Stimulated activated CD4-positive, alpha-beta T cell treated with anti-CD3 and anti-CD28 coated beads, TNF-alpha, amount 100 ng/mL, for 4 hours (primary cell): ENCODE data around the gene SYT3.

Source experiments
- DNase-seq, 3 experiments: peaks; one replicate each; pipeline ENCODE4 v3.0.0-alpha.2; 2020; ENCODE audit warnings: low read depth in 3 of 3

The SYT3 gene

GRCh38 chr19:50662651-50663481 lies 23.2 kb upstream of the SYT3 start:
- DNase-seq = no peak

GRCh38 chr19:50661766-50662650 lies 22.3 kb upstream of the SYT3 start:
- DNase-seq = no peak

DNA sequence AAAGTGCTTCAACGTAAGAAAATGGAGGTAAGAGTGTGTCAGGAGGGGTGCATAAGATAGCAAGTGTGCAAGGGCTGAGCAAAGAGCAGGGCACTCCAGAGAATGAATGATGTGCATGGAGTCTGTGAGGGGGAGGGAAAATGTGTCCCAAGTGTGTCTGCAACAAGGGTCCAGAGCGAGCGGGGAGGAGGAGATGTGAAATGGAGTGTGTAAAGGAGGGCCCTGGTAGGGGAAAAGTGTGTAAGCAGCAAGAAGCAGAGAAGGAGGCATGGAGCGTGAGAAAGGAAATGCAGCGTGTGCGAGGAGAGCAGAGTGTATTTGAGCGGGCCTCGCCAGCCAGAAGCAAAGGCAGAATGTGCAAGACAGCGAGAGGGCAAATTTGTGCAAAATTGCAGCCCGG lies 21.3 kb upstream of the SYT3 start:
- no peak for DNase-seq

DNA sequence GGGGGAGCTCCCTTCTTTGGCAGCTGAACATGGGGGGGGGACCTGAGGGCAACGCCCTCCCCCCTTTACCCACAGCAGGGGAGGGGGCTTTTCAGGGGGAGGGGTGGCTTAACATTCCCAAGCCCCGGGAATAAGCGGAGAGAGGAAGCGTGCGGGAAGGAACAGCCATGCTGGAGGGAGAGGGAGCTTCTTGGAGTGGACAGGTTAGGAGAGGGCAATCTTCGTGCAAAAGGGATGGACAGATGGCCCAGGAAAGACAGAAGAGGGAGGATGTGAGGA lies 20.3 kb upstream of the SYT3 start:
- DNase-seq = no peak

DNA sequence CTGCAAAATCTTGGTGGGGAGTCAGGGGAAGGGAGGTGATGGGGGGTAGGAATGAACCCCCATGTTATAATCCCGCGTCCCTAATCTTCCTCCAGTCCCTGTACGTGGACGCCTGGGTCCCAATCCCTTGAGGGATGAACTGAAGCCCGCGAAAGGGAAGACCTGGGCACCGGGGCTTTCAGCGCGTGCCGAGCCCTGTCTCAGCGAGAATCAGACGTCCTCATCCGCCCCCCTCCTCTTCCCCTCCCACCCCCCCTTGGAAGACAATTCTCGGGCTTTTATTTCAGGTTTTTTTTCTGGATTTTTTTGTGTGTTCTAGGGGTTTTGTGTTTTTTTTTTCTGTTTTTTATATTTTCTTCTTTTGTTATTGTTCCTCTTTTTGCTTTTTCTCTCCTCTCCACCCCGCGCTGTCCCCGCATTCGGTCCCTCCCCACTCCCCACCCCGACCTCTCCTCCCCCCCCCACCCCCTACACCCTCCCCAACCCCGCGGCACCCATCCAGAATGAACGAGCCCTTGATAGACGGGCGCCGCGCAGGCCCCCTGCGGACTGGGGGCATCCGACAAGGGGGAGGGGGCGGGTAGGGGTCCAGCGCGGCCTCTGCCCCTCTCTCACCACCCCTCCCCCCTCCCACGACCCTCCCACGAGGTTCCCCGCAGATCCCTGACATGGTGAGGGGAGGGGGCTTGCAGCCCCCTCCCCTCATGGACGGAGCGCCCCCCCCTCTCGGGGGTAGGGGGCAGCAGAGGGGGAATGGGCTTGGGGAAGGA lies 19.8 kb upstream of the SYT3 start:
- DNase-seq = no peak

DNA sequence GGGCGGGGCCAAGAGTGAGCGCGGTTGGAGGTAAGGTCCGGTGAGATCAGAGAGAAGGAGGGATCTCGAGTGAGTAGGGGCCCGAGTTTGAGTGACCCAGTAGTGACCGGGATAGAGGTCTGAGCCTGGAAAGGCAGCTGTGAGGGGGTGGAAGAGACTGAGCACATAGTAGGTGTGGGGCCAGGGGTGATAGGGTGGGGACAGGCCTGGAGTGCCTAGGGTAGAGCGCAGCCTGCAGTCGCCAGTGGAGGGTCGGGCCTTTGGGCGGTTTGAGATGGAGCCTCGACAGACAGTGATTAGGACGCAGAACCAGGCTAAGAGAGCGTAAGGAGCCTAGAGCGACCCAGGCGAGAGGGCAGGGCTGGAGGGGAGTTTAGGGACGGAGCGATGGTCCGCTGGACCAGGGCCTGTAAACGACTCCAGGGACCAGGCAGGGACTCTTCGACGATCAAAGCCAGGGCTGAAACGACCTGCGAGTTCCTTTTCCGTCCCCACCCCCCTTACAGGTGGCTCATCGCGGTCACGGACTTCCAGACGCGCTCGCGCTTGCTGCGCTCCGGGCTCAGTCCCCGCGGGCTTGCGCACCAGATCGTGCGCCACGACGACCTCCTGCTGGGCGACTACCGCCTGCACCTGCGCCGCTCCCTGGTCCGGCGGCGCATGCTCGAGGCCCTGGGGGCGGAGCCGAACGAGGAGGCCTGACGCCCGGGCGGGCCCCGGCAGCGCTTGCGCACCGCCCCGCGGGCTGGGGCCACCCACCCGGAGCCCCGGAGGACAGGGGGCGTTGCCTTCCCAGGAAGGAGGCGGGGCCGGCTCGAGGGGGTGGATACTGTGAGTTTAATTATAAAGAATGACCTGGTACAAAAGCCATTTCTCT lies 19.0 kb upstream of the SYT3 start:
- peak; percentile 11 to 42 (median 37) for DNase-seq

DNA sequence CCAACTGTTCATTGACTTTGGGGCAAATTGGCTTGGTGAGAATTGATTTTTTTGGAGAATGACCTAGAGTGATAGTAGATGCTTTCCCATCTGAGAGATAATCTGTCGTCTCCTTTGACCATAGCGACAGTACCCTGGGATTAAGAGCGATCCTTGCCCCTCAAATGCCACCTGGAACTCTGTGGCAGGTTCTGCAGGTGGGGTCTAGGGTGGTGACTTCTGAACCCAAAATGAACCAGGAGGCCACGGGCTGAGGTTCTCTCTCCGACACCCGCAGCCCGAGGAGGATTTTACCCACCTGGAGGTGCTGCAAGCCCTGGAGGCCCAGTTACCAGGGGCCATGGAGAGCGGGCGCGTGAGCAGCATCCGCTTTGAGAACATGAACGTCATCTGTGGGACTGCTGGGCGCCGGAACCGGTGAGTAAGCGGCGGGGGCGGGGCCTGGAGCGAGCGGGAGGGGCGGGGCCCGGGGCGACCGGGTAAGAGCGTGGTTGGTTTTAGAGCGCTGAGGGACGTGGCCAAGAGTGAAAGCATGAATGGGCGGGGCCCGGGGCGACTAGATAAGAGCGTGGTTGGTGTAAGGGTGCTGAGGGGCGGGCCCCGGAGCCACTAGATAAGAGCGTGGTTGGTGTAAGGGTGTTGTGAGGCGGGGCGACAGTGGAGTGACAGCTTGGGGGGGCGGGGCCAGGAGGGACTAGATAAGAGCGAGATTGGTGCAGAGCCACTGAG lies 18.2 kb upstream of the SYT3 start:
- peak; percentile 61 to 76 (median 68) for DNase-seq

DNA sequence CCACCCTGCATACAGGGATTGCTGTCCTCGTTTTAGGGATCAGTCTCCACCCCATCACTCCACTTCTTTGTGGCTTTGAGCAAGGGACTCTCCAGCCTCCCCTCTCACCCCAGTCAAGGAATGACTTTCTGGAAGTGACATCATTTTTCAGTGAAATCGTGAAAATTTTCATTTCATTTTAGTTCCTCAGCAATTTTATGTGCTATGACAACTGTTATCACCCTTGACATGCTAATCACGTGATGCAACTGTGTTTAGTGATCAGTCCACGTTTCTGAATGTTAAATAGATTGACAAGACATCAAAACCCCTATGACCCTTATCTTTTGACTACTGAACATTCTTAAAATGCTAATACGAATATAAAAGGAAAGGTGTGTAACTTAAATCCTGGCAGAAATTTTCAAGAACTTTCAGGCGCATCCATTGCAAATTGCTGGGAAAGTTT lies 17.6 kb upstream of the SYT3 start:
- no peak for DNase-seq

DNA sequence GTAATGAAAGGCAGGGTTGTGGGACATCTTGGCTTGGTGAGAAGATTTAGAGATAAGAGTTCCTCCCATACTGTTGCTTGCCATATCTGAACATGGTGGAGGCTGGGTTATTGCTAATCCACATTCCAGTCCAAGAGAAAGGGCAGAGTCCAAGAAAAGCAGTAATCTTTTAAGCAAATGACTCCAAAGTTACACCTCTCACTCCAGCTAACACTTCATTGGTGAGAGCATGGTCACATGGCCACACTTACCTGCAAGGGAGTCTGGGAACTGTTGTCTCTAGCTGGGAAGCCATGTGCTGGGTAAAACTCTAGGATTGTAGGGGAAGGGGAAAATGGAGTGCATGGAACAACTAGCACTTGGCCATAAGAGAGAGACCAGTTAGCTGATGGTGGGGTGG lies 15.2 kb upstream of the SYT3 start:
- no peak for DNase-seq

- DNase-seq = no peak
Measured at GRCh38 chr19:50652722-50653121, 13.0 kb upstream of the SYT3 start.

- DNase-seq = no peak
Measured at GRCh38 chr19:50651174-50651573, 11.5 kb upstream of the SYT3 start.

DNA sequence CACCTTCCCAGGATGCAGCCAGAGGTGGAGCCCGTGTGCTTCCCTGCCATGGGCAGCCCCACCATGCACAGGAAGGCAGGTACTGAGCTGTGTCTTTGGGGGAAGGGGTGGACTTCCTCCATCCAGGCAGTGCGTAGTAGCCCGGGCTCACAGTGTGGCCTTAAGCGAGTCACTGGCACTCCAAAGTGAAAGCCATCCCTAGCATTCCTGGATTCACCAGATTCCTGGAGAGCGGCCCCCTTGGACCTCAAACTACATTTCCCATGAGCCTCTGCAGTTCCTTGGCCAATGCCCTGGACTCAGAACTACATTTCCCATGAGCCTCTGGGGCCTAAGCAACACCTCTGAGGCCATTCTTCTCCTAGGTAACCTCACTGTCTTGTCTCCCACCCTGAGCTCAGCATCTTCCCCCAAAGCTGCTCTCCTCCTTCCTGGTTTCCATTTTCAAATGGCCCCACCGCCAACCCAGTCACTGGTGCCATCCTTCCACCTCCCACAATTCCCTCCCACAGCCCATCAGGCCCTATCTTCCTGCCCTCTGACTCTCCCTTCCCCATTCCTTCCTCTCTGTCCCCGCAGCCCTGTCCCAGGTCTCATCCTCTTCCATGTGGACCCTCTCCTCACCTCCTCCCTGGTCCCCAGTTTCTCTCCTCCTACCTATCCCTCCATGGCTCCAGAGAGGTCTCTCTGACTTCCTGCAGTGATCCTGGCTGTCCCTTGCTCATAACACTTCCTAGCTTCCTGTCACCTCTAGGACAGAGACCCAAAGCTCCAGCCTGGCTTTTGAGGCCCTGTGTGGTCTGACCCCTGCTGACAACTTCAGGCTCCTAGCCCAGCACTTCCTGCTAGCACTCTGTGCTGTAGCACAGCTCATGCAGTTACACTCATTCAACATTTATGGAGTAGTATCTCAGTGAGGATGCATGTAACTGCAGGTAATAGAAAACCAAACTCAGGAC lies 10.0 kb upstream of the SYT3 start, which contains the start of gene C19orf81:
Gene C19orf81, plus strand, starts transcription at position 13 of the 959 bp plus-strand sequence. Its CDS starts 0 bp downstream, at position 13.
- no peak for DNase-seq

DNA sequence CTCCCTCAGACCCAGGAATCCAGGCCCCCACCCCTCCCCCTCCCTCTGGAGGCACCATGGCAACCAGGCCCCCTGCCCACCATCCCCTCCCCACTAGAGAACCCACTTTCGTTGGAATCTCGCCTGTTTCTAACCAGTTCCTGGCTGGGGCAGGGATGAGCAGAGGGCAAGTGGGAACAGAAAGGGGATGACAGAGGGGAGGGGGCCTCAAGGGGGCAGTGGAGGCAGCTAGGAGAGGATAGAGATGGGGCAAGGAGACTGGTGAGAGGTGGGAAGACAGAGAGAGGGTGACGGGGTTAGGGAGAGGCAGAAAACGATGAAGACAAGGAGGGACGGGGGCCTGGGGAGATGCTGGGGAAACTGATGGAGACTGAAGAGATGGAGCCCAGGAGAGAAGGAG lies 9.0 kb upstream of the SYT3 start:
- no peak for DNase-seq

DNA sequence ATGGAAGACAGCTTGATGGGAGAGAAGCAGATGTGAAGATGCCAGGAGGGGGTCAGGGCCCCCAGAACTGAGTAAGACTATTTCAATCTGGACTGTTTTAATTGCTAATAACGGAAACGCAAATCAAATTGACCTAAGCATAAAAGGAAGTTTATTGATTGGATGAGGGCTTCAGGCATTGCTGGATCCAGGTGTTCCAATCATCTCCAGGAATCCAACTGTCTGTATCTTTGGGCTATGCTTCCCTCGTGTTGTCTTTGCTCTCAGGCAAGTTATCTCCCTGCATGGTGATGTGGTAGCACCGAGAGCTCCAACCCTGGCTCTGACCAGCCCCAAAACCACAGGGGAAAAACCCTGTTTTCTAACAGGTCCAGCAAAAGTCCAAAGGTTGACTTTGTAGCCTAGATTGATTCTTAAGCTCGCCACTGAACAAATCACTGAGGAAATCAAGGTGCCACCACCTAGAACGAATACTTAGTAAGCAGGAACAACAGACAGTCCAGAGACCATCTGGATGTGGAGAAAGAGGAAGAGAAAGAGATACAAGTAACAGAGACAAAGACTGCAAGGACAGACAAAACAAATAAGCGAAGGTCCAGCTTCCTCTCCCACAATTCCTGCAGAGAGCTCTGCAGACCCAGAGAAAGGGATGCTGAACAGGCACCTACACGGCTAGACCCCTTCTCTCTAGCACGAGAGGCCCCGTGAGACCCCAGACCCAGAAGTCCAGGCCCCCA lies 8.4 kb upstream of the SYT3 start:
- DNase-seq = no peak

DNA sequence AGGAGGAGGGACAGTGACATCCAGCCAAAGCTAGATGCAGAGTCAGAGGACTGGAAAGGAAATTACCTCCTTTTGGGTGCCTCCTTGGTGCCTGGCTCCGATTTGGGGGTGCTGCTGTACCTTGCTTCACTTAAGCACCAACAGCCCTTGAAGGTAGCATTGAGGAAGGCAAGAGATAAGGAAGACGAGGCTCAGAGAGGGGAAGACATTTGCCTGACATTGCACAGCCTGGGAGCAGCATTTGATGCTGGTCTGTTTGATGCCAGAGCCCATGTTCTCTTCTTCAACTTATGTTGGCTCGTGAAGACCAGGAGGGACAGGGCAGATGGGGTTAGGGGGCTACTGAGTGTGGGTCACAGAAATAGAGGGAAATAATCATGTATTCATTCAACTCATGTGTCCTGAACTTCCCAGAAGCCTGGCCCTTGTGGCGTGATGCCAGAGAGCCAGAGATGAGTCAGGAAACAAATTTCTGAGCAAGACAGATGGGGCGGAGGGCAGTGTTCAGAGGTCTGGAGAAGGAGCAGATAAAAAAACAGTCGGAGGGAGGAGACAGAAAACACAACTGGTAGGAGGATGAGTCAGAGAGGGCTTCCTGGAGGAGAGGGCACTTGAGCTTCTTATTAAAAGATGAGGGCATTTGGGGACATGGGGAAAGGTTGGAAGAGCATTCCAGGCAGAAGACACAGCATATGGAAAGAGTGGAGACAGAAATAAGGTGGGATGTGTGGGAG lies 6.6 kb upstream of the SYT3 start:
- DNase-seq = no peak

GRCh38 chr19:50645107-50645506 lies 5.4 kb upstream of the SYT3 start:
- no peak for DNase-seq

DNA sequence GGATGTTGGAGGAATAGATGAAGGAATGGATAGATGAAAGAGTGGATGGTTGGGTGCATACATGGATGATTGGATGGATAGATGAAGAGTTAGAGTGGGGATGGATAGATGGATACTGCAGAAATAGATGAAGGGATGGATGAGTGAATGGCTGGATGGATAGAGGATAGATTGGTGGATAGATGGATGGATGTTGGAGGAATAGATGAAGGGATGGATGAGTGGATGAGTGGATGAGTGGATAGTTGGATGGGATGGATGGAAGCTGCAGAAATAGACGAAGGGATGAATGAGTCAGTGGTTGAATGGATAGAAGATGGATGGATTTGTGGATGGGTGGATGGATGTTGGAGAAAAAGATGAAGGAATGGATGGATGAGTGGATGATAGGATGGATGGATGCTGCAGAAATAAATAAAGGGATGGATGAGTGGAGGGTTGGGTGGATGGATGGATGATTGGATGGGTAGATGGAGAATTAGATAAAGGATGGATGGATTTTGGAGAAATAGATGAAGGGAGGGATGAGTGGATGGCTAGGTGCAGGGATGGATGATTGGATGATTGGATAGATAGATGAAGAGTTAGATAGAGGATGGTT lies 4.7 kb upstream of the SYT3 start:
- DNase-seq = no peak

DNA sequence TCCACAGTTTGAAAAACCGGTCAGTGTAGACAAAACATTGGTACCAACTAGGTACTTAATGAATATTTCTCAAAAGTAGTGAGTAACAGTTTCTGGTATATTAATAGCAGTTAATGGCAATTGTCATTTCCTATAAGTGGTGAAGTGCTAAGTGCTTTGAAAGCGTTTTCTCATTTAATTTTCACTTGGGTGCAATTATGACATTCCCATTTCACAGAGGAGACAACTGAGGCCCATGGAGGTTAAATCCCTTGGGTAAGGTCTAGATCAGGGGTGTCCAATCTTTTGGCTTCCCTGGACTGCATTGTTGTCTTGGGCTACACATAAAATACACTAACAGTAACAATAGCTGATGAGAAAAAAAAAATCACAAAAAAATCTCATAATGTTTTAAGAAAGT lies 687 bp upstream of the SYT3 start:
- DNase-seq = no peak
